ENCODE results near the gene TMEM114. TPM values are rescaled to one million over a fixed set of nuclear protein-coding genes. Genes with fewer than 3 reads are reported as not detected.

Gene TMEM114
- total RNA-seq, 1 donor = not detected

DNA sequence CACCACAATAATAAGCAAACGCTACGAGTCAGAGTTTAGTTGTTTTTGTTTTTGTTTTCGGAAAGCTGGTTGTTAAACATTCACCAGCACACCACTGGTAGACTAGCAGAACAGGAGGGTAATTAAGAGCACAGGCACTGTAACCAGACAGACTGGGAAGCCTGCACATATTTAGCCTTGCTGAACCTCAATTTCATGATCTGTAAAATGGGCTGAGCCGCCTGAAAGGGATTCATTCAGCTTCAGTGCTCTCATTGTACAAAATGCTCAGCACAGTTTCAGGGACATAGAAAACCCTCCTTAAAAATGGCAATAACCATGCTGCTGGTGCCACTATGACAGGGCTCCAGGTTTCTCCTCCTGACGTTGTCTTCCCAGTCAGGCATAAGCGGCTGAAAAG is 66.4 kb downstream of the TMEM114 start:
- no peak for DNase-seq (ENCODE audit: low read depth)
- TF ChIP-seq, protein P1, sequence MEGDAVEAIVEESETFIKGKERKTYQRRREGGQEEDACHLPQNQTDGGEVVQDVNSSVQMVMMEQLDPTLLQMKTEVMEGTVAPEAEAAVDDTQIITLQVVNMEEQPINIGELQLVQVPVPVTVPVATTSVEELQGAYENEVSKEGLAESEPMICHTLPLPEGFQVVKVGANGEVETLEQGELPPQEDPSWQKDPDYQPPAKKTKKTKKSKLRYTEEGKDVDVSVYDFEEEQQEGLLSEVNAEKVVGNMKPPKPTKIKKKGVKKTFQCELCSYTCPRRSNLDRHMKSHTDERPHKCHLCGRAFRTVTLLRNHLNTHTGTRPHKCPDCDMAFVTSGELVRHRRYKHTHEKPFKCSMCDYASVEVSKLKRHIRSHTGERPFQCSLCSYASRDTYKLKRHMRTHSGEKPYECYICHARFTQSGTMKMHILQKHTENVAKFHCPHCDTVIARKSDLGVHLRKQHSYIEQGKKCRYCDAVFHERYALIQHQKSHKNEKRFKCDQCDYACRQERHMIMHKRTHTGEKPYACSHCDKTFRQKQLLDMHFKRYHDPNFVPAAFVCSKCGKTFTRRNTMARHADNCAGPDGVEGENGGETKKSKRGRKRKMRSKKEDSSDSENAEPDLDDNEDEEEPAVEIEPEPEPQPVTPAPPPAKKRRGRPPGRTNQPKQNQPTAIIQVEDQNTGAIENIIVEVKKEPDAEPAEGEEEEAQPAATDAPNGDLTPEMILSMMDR (IDR thresholded peaks at IDR 0.05; ENCODE audit: insufficient read depth, low read length) = no peak
- H3K4me3 ChIP-seq (ENCODE audit: low read depth, low read length) = no peak overlapping the region

DNA sequence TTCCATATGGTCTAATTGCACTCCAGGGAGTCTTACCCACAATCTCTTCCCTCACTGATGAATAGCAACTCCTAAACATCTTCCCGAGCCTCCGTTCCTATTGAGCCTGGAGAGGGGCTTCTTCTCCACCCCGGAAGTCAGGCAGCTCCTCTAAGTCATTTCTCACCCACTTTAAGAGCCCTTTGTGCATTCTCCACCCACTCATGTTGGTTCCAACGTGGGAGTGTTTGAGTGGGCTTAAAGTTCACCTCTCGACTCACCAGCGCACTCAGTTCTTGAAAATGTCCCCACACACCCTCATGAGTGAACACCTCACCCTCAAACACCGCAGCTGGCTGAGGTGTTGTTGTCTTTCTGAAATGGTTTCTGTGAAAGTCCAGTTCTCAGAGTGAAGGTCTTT is 67.6 kb downstream of the TMEM114 start:
- TF ChIP-seq, protein P1 (IDR thresholded peaks at IDR 0.05; ENCODE audit: insufficient read depth, low read length) = no peak
- DNase-seq (ENCODE audit: low read depth) = no peak
- no peak overlapping the region for H3K4me3 ChIP-seq (ENCODE audit: low read depth, low read length)

DNA sequence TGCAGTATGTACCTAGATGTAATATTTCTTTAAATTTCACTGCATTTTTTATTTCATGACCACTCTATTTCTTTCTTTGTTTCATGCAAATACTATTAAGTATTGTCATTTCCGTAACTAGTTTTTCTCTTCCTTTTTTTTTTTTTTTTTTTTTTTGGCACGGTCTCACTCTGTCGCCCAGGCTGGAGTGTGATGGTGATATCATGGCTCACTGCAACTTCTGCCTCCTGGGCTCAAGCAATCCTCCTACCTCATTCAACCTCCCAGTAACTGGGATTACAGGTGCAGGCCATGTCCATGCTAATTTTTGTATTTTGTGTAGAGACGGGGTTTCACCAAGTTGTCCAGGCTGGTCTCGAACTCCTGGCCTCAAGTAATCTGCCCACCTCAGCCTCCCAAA is 70.7 kb downstream of the TMEM114 start:
- TF ChIP-seq, protein P1 (IDR thresholded peaks at IDR 0.05; ENCODE audit: insufficient read depth, low read length) = no peak
- DNase-seq (ENCODE audit: low read depth) = no peak
- no peak overlapping the region for H3K4me3 ChIP-seq (ENCODE audit: low read depth, low read length)

Other genes with a start within 250 kb of the TMEM114 start
- 21.7 and 59.1 TPM in 2 replicates for gene METTL22, start 31.2 kb upstream of the TMEM114 start, total RNA-seq (ENCODE audit: low replicate concordance)
- 1.4 and 8.3 TPM in 2 replicates for gene ABAT, start 84.1 kb upstream of the TMEM114 start, total RNA-seq (ENCODE audit: low replicate concordance)
- gene TMEM186, start 207.1 kb upstream of the TMEM114 start, total RNA-seq (ENCODE audit: low replicate concordance) = 3.6 and 4.7 TPM in 2 replicates
- 34.7 and 55.8 TPM in 2 replicates for gene PMM2, start 207.3 kb upstream of the TMEM114 start, total RNA-seq (ENCODE audit: low replicate concordance)

Measured in fibroblast of the aortic adventitia (primary cell).